ENCODE data around the gene VAV2. TPM values are rescaled to one million over a fixed set of nuclear protein-coding genes. Genes with fewer than 3 reads are reported as not detected.

VAV2 gene
- polyA plus RNA-seq, 1 donor: 48.4 TPM

DNA sequence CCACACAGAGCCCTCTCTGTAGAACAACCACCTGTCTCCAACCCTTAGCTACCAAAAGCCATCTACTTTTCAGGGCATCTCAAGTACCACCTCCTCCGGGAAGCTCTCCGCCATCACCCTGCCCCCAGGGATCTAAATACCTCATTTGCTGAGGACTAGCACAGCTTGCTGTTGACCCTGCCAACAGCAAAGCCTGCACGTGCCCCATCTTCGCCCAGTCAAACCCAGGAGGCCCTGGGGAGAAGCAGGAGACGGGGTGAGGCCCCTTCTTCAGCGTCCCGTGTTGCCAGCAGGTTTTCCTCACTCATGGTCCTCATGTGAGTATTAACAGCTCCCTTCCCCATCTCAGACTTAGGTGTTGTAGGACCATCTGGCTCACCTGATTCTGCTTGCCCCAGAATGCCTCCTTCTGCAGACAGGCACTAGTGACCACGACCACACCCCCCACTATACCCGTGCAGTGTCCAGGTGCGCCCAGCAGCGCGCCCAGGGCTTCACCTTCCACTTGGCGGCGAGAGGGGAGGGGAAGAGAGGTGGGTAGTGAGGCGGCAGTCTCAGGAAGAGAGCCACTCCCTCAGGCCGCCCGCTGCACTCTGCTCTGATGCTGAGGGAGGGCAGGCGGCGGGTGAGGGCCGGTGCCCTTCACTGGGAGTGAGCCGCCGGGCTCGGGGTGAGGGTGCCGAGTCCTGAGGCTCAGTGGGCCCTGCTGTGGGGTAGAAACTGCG lies 11.1 kb downstream of the VAV2 start:
- Histone ChIP-seq H3K36me3 (ENCODE audit: control insufficient read depth, insufficient read depth, low read length) (peaks cover 3% of the 10 kb centered on the region), H3K27ac (ENCODE audit: low read length) (no peak overlapping the region), H3K4me1 (ENCODE audit: control insufficient read depth, insufficient read depth, low read length) (peaks cover 61% of the 10 kb centered on the region)

DNA sequence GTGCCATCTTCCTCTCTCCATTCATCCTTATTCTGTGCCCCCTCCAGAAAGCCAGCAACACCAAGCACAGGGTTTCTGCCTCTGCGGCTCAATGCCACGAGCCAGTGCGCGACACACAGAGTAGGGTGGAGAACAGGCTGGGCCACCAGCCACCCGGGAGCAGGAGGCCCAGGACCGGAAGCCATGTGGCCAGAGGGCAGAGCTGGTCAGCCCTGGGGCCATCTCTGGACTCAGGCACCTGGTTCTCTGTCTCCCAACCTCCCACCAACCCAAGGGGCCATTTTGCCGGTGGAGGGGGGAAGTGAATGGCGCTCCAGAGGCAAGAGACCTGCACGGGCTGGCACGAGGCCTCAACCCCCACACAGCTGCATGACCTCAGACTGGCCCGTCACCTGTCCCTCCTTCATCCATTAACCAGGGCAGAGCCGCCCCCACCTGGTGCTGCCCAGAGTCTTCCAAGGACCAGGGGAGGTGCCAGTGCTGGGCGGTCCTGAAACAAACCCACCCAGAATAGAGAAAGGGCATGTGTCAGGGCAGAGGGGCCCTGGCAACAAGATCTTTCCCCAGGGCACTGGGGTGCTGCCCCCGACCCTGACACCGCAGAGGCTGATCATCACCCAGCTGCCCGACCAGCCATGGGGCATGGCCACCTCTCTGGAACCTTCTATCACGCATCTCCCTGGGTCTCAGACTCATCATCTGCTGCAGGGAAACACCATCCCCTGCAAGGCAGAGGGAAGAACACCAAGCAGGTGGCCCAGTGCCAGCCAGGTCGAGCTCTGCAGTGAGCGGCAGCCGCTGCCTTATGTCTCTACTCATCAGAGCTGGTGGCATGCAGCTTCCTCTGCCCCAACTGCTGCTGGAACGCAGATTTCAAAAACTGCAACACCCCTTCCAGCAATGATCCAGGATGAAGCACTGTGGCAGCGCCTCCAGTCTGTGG lies 11.9 kb downstream of the VAV2 start:
- Histone ChIP-seq H3K27me3 (ENCODE audit: control insufficient read depth, insufficient read depth, low read length) (no peaks in the 10 kb centered on the region), H3K9me3 (ENCODE audit: control insufficient read depth, low read depth, low read length) (no peaks in the 10 kb centered on the region), H3K4me3 (ENCODE audit: low read length) (no peak overlapping the region), H3K27ac (ENCODE audit: low read length) (peak overlapping the region; percentile 38), H3K36me3 (ENCODE audit: control insufficient read depth, insufficient read depth, low read length) (peaks cover 3% of the 10 kb centered on the region), H3K4me1 (ENCODE audit: control insufficient read depth, insufficient read depth, low read length) (peaks cover 62% of the 10 kb centered on the region)
- DNase-seq: no peak
- WGBS (ENCODE audit: insufficient coverage, low lambda C conversion rate): no CpG with 5 or more reads among the region's 22 CpGs

More for the DNA sequence above, 11.1 kb downstream of the VAV2 start:
- WGBS (ENCODE audit: insufficient coverage, low lambda C conversion rate): no CpG with 5 or more reads among the region's 25 CpGs
- DNase-seq: no peak
- H3K4me3 ChIP-seq (ENCODE audit: low read length): no peak overlapping the region
- H3K9me3 ChIP-seq (ENCODE audit: control insufficient read depth, low read depth, low read length): no peaks in the 10 kb centered on the region
- no peaks in the 10 kb centered on the region for H3K27me3 ChIP-seq (ENCODE audit: control insufficient read depth, insufficient read depth, low read length)

DNA sequence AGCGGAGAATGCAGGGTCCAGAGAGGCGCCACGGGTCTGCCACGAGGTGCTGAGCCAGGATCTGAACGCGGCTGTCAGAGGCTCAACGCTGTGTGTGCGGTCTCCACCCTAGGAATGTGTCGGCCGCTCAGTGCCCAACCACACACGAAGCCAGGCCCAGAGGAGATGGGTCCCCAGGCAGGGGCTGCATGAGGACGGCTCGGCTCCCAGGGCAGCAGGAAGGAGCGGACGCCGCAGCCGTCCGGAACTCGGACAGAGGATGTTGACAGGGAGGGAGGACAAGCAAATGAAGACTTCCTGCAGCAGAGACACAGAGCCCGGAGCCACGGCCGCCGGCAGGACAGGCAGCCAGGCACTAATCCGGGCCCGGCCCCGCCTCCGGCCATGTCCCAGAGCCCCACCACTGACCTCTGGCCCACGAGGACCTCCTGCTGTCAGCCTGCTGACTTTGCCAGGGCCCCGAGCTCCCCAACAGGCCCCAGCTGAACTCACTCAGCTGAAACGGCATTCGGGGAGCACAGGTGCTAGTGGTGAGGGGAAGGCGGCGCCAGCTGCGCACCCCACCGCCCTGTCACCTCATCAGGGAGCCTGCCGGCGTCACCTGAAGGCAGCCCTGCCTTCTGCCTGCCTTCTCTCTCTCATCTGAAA lies 12.7 kb downstream of the VAV2 start:
- Histone ChIP-seq H3K9me3 (ENCODE audit: control insufficient read depth, low read depth, low read length) (no peaks in the 10 kb centered on the region), H3K4me3 (ENCODE audit: low read length) (no peak overlapping the region), H3K36me3 (ENCODE audit: control insufficient read depth, insufficient read depth, low read length) (peaks cover 3% of the 10 kb centered on the region), H3K4me1 (ENCODE audit: control insufficient read depth, insufficient read depth, low read length) (peaks cover 67% of the 10 kb centered on the region), H3K27me3 (ENCODE audit: control insufficient read depth, insufficient read depth, low read length) (no peaks in the 10 kb centered on the region), H3K27ac (ENCODE audit: low read length) (peak overlapping the region; percentile 38)
- DNase-seq: peak in 1 of 2 donors; percentile 41
- WGBS (ENCODE audit: insufficient coverage, low lambda C conversion rate): no CpG with 5 or more reads among the region's 37 CpGs

DNA sequence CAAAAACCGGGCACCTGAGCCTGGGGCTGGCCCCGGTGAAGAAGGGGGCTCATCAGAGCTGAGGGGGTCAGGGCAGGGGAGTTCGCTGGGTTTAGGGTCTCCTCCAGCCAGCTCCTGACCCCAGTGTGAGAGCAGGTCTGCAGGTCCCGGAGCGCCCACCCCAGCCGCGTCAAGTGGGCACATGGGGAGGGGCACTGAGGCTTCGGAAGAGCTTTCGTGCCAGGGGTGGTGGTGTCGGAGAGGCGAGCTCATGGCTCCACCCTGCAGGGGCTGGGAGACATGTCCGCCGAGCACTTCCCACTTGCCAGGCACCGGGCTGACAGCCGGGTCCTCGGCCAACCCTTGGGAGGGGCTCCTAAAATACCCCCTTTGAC lies 13.2 kb downstream of the VAV2 start:
- DNase-seq: no peak
- no peaks in the 10 kb centered on the region for H3K9me3 ChIP-seq (ENCODE audit: control insufficient read depth, low read depth, low read length)
- no CpG with 5 or more reads among the region's 16 CpGs for WGBS (ENCODE audit: insufficient coverage, low lambda C conversion rate)
- no peak overlapping the region for H3K4me3 ChIP-seq (ENCODE audit: low read length)
- no peaks in the 10 kb centered on the region for H3K27me3 ChIP-seq (ENCODE audit: control insufficient read depth, insufficient read depth, low read length)
- H3K27ac ChIP-seq (ENCODE audit: low read length): peak overlapping the region; percentile 38
- H3K4me1 ChIP-seq (ENCODE audit: control insufficient read depth, insufficient read depth, low read length): peaks cover 72% of the 10 kb centered on the region
- peaks cover 3% of the 10 kb centered on the region for H3K36me3 ChIP-seq (ENCODE audit: control insufficient read depth, insufficient read depth, low read length)

DNA sequence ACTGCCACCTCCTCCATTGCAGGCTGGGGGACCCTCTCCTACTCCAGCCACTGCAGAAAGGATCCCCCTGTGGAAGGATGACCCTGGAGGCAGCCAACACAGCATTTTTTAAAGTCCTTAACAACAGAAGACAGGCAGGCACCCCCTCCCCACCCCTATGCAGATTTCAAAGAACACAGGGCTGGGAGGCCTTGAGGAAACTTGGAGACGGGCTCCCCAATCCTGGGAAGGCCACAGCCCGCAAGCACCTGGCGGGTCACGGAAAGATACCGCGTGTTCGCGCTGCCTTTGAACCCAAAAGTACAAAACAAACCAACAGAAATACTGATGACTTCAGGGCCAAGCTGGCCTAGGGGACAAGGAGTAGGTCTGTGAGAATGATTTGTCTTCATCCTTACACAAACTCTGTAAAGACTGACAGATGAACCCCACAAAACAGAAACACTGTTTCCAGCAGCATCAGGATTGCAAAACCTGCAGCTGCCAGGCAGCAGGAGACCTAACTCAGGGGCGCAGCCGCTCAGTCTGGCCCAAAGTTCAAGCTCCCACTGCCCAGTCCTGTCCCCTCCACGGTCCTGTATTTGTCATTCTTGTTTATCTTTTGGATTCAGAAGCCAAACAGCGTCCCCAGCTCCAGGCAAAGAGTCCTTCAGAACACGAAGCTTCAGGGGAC lies 13.8 kb downstream of the VAV2 start:
- H3K4me1 ChIP-seq (ENCODE audit: control insufficient read depth, insufficient read depth, low read length): peaks cover 75% of the 10 kb centered on the region
- no CpG with 5 or more reads among the region's 13 CpGs for WGBS (ENCODE audit: insufficient coverage, low lambda C conversion rate)
- no peak for DNase-seq
- no peaks in the 10 kb centered on the region for H3K27me3 ChIP-seq (ENCODE audit: control insufficient read depth, insufficient read depth, low read length)
- H3K27ac ChIP-seq (ENCODE audit: low read length): no peak overlapping the region
- no peak overlapping the region for H3K4me3 ChIP-seq (ENCODE audit: low read length)
- no peaks in the 10 kb centered on the region for H3K9me3 ChIP-seq (ENCODE audit: control insufficient read depth, low read depth, low read length)
- peaks cover 3% of the 10 kb centered on the region for H3K36me3 ChIP-seq (ENCODE audit: control insufficient read depth, insufficient read depth, low read length)

DNA sequence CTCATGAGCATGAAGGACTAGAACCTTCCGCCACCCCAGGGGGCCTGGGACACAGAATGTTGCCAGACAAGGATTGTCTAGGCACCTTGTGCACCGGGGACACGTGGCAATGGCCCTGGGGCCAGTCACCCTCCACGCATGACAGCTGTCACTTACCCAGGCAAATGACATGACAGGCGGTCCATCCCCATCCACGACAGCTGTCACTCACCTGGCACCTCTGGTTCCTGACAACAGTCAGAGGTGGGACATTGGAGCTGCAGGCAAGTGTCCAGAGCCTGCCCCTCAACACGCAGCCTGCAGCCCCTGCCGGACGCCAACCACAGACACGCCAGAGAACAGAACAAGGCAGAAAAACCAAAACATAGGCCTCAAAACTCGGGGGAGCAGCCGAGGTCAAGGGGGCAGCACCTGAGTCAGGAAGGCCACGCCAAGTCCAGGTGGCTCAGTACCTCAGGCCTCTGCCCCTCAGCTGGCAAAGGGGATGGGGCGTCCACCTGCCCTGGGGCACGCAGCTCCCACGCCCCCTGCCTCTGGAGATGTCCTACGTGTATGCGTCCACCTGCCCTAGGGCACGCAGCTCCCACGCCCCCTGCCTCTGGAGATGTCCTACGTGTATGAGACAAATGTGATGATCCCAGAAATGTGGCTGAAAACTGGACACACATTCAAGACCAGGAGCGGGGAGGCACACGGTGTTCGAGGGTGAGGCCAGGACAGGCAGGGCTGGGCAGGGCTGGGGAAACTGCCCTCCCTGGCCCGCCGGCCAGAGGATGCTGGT lies 14.5 kb downstream of the VAV2 start:
- Histone ChIP-seq H3K4me1 (ENCODE audit: control insufficient read depth, insufficient read depth, low read length) (peaks cover 77% of the 10 kb centered on the region), H3K9me3 (ENCODE audit: control insufficient read depth, low read depth, low read length) (no peaks in the 10 kb centered on the region), H3K36me3 (ENCODE audit: control insufficient read depth, insufficient read depth, low read length) (peaks cover 3% of the 10 kb centered on the region), H3K27me3 (ENCODE audit: control insufficient read depth, insufficient read depth, low read length) (no peaks in the 10 kb centered on the region), H3K4me3 (ENCODE audit: low read length) (no peak overlapping the region), H3K27ac (ENCODE audit: low read length) (no peak overlapping the region)
- DNase-seq: no peak
- no CpG with 5 or more reads among the region's 26 CpGs for WGBS (ENCODE audit: insufficient coverage, low lambda C conversion rate)

DNA sequence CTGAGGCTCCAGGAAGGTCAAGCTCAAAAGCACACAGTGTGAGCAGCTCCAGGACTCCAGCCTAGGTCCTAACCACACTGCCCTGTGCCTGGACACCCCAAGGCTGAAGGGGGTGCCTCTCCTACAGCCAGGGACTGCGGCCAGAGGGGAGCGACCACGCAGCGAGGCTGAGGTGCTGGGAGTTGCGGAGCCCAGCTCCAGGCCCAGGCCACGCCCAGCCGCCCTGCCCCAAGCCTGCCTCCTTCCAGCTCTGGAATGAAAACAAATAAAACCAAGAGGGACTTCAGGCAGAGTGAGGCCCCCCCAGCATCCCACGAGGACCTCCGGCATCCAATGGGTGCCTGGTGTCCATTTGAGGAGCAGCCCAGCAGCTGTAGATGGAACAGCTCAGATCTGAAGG lies 15.2 kb downstream of the VAV2 start:
- no CpG with 5 or more reads among the region's 9 CpGs for WGBS (ENCODE audit: insufficient coverage, low lambda C conversion rate)
- no peak overlapping the region for H3K4me3 ChIP-seq (ENCODE audit: low read length)
- H3K27ac ChIP-seq (ENCODE audit: low read length): no peak overlapping the region
- no peaks in the 10 kb centered on the region for H3K27me3 ChIP-seq (ENCODE audit: control insufficient read depth, insufficient read depth, low read length)
- peaks cover 75% of the 10 kb centered on the region for H3K4me1 ChIP-seq (ENCODE audit: control insufficient read depth, insufficient read depth, low read length)
- no peaks in the 10 kb centered on the region for H3K9me3 ChIP-seq (ENCODE audit: control insufficient read depth, low read depth, low read length)
- no peak for DNase-seq
- peaks cover 3% of the 10 kb centered on the region for H3K36me3 ChIP-seq (ENCODE audit: control insufficient read depth, insufficient read depth, low read length)

DNA sequence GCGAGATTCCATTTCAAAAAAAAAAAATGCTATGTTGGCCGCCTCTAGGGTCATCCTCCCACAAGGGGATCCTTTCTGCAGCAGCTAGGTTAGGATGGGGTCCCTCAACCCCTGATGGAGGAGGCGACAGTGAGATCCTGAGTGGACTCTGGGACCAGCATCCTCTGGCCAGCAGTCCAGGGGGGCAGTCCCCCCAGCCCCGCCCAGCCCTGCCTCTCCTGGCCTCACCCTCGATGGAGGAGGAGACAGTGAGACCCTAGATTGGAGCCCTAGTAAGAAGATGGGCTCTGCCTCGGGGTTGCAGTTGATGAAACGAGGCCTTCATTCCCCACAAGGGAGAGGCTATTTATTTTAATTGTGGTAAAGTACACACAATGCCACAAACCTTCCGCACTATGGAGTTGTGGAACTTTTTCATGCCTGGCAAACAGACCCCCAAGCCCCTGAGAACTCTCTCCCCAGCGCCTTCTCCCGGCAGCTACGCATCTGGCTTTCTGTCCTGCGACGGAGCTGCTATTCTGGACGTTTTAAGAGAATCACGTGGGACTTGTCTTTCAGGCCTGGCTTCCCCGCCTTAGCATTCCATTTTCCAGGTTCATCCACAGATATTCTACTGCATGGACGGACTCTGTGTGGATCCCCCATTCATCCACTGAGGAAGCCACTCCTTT lies 15.8 kb downstream of the VAV2 start:
- H3K27me3 ChIP-seq (ENCODE audit: control insufficient read depth, insufficient read depth, low read length): no peaks in the 10 kb centered on the region
- H3K9me3 ChIP-seq (ENCODE audit: control insufficient read depth, low read depth, low read length): no peaks in the 10 kb centered on the region
- no peak overlapping the region for H3K4me3 ChIP-seq (ENCODE audit: low read length)
- peaks cover 3% of the 10 kb centered on the region for H3K36me3 ChIP-seq (ENCODE audit: control insufficient read depth, insufficient read depth, low read length)
- H3K4me1 ChIP-seq (ENCODE audit: control insufficient read depth, insufficient read depth, low read length): peaks cover 75% of the 10 kb centered on the region
- no peak for DNase-seq
- H3K27ac ChIP-seq (ENCODE audit: low read length): no peak overlapping the region
- WGBS (ENCODE audit: insufficient coverage, low lambda C conversion rate): 100% methylated on average over 1 of the region's 17 CpGs

DNA sequence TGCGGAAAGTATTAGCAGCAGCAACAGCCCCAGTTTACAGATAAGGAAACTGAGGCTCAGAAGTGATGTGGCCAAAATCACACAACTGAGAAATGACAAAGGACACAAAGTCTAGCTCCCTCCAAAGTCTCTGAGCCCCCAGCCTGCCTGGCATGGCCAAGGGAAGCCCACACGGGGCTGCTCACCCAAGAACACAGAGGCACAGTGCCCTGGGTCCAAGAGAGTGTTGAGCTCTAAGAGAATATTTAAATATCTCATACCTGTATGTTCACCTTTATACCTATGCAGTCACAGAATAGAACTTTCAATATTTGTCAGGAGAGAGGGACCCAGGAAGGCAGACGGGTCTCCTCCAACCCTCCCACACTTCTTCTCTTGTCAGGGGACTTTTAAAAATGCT lies 16.6 kb downstream of the VAV2 start:
- Histone ChIP-seq H3K27ac (ENCODE audit: low read length) (no peak overlapping the region), H3K36me3 (ENCODE audit: control insufficient read depth, insufficient read depth, low read length) (peaks cover 3% of the 10 kb centered on the region), H3K4me3 (ENCODE audit: low read length) (no peak overlapping the region), H3K27me3 (ENCODE audit: control insufficient read depth, insufficient read depth, low read length) (no peaks in the 10 kb centered on the region), H3K9me3 (ENCODE audit: control insufficient read depth, low read depth, low read length) (no peaks in the 10 kb centered on the region), H3K4me1 (ENCODE audit: control insufficient read depth, insufficient read depth, low read length) (peaks cover 76% of the 10 kb centered on the region)
- no CpG with 5 or more reads among the region's 3 CpGs for WGBS (ENCODE audit: insufficient coverage, low lambda C conversion rate)
- DNase-seq: no peak
